Activated CD4-positive, alpha-beta T cell treated with anti-CD3 and anti-CD28 coated beads, Interleukin-2, Interleukin-4, amounts not matched to agents 100 ng/mL and 50 ng/mL, durations not matched to agents 16 hours and 8 hours (primary cell): ENCODE data around the gene OR13C8.

ENCODE experiments used
- DNase-seq: peaks from one replicate; pipeline ENCODE4 v3.0.0-alpha.2; 2020; ENCODE audit warnings: low spot score

OR13C8 gene

DNA sequence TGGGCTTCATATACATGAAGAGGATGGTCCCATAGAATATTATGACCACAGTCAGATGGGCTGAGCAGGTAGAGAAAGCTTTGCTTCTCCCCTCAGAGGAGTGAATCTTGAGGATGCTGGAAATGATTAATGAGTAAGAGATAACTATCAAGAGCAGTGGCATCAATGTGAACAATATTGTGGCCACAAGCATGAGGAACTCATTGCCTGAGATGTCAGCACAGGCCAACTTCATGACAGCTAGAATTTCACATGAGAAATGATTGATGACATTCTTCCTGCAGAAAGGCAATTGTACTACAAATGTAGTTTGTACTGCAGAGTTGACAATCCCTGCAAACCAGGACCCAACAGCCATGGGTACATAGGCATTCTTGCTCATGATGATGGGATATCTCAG, 48.5 kb downstream of the OR13C8 start:
- no peak for DNase-seq

DNA sequence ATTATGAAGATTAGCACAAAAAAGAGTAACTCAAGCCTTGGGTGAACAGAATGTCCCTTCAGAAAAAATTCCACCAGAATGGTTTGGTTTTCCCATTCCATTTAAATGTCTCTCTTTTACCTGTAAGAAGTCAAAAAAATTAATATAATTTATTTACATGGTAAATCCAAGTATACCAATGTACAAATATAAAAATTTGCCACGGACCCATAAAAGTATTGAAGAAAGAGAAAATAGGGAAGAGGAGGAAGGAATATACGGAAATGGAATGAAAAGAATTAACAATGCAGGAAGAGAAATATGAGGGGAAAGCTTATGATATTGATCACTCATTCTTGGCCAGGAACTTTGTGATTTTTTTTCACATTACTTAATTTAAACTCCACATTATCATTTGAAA, 49.1 kb downstream of the OR13C8 start, which contains the start of gene OR13C9:
TSS of gene OR13C9 (minus strand) at position 101 of the 400 bp plus-strand sequence. CDS start at position 101, 0 bp downstream.
- DNase-seq, result no peak
